ENCODE results near the gene RET.

DNA sequence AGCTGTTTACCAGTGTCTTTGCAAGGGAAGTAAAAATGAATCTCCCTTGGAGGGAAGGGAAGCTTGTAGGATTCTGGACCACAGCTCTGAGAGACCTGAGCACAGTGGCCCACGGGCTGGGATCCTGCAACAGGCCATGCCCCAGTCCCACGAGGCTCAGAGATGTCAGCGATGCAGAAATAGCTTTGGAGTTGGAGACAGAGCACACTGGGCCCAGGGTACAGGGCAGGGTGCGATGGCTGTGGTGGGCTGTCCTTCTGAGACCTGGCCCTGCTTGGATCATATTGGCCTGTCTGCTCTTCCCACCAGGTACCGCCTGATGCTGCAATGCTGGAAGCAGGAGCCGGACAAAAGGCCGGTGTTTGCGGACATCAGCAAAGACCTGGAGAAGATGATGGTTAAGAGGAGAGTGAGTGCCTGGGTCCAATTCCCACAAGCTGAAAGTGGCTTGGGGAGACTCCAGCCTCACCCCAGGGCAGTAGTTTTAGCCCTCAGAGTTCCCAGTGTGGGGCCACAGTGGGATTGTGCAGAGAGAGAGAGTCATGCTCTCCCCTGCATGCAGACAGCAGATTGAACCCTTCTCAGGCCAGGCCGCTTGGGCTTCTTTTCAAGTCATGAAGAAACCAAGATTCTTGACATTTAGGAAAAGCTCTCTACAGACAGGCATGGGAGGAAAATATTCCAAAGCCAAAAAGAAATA, 47.9 kb downstream of the RET start:
- TF ChIP-seq CTCF (IDR thresholded peaks at IDR 0.05) (no peak), POLR2A (IDR thresholded peaks at IDR 0.05) (no peak), POLR2AphosphoS5 (IDR thresholded peaks at IDR 0.05) (no peak), EP300 (IDR thresholded peaks at IDR 0.05) (no peak)
